Activated CD8-positive, alpha-beta T cell treated with anti-CD3 and anti-CD28 coated beads for 36 hours (primary cell): Measurements from ENCODE around the gene EIF5A. TPM values are rescaled to one million over a fixed set of nuclear protein-coding genes. Genes with fewer than 3 reads are reported as not detected.

Source experiments
- ATAC-seq: fragments of 200-7000 bp; cut with Tn5 transposase; one replicate; pipeline ENCODE4 v1.10.0; 2021; ENCODE audit warnings: mild to moderate bottlenecking, moderate library complexity
- CTCF ChIA-PET: fragments of 350-600 bp; sonication (Branson Sonifier 250); formaldehyde crosslinking; loops from one replicate; lab custom pipeline; 2021; ENCODE audit warnings: antibody characterized with exemption; lab: Charles Lee
- POLR2A ChIA-PET: fragments of 350-600 bp; sonication (Branson Sonifier 250); formaldehyde crosslinking; loops from one replicate; lab custom pipeline; 2021; ENCODE audit warnings: antibody characterized with exemption; lab: Charles Lee
- DNase-seq: peaks from one replicate; pipeline ENCODE4 v3.0.0-alpha.2; 2020
- H3K27ac Mint-ChIP-seq: one replicate; pipeline ENCODE4 v1.8.0; 2021; ENCODE audit warnings: mild to moderate bottlenecking, mixed read lengths
- H3K27me3 Mint-ChIP-seq: one replicate; pipeline ENCODE4 v1.8.0; 2021; ENCODE audit warnings: mixed read lengths
- H3K36me3 Mint-ChIP-seq: one replicate; pipeline ENCODE4 v1.8.0; 2021; ENCODE audit warnings: low read depth, mixed read lengths
- H3K4me1 Mint-ChIP-seq: one replicate; pipeline ENCODE4 v1.8.0; 2021; ENCODE audit warnings: low read depth, mixed read lengths
- H3K4me3 Mint-ChIP-seq: one replicate; pipeline ENCODE4 v1.8.0; 2021; ENCODE audit warnings: mild to moderate bottlenecking, moderate library complexity, mixed read lengths
- H3K9me3 Mint-ChIP-seq: one replicate; pipeline ENCODE4 v1.8.0; 2021; ENCODE audit warnings: mixed read lengths
- intact Hi-C: fragments of 100-400 bp; cut with micrococcal nuclease; formaldehyde crosslinking; loops from one replicate; pipeline ENCODE4 v1.10.0; 2022
- total RNA-seq, 2 experiments: library from RNA; stranded (reverse); gene quantifications; one replicate each; pipeline ENCODE4 v1.2.3, GENCODE V29; 2021
- TF ChIP-seq, protein P1 (sequence below): fragments of 200-600 bp; IDR thresholded peaks from one replicate; pipeline ENCODE4 v1.8.0; 2022; ENCODE audit warnings: antibody characterized with exemption, mild to moderate bottlenecking

Gene EIF5A
- total RNA-seq, 2 experiments from 2014 or later: 1,064 TPM

GRCh38 chr17:7260651-7261378 is 46.6 kb upstream of the EIF5A start:
- DNase-seq: peak; percentile 57
- Mint-ChIP-seq H3K27ac (peak overlapping the region; percentile 55), H3K36me3 (peaks cover 26% of the 10 kb centered on the region), H3K9me3 (no peaks in the 10 kb centered on the region), H3K4me3 (peak overlapping the region; percentile 57), H3K27me3 (peaks cover 18% of the 10 kb centered on the region), H3K4me1 (peaks cover 37% of the 10 kb centered on the region)
- ChIA-PET POLR2A (interaction anchor here (0.6 to 1.7 kb wide), 6 partner anchors 10 to 448 kb away, joined by 3 to 6 read pairs (median 4); partner anchors contain the start of genes CTDNEP1 and DLG4), CTCF (no interaction called here)
- TF ChIP-seq, protein P1, sequence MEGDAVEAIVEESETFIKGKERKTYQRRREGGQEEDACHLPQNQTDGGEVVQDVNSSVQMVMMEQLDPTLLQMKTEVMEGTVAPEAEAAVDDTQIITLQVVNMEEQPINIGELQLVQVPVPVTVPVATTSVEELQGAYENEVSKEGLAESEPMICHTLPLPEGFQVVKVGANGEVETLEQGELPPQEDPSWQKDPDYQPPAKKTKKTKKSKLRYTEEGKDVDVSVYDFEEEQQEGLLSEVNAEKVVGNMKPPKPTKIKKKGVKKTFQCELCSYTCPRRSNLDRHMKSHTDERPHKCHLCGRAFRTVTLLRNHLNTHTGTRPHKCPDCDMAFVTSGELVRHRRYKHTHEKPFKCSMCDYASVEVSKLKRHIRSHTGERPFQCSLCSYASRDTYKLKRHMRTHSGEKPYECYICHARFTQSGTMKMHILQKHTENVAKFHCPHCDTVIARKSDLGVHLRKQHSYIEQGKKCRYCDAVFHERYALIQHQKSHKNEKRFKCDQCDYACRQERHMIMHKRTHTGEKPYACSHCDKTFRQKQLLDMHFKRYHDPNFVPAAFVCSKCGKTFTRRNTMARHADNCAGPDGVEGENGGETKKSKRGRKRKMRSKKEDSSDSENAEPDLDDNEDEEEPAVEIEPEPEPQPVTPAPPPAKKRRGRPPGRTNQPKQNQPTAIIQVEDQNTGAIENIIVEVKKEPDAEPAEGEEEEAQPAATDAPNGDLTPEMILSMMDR: no peak
- ATAC-seq: peak; percentile 64
- intact Hi-C loops: no loop called here

GRCh38 chr17:7261379-7262191 is 45.8 kb upstream of the EIF5A start:
- POLR2A ChIA-PET: interaction anchor here (1.0 kb wide), 1 partner anchor 12 kb away, joined by 3 read pairs; no protein-coding TSS in a partner anchor
- peak overlapping the region; percentile 74 for H3K27ac Mint-ChIP-seq

DNA sequence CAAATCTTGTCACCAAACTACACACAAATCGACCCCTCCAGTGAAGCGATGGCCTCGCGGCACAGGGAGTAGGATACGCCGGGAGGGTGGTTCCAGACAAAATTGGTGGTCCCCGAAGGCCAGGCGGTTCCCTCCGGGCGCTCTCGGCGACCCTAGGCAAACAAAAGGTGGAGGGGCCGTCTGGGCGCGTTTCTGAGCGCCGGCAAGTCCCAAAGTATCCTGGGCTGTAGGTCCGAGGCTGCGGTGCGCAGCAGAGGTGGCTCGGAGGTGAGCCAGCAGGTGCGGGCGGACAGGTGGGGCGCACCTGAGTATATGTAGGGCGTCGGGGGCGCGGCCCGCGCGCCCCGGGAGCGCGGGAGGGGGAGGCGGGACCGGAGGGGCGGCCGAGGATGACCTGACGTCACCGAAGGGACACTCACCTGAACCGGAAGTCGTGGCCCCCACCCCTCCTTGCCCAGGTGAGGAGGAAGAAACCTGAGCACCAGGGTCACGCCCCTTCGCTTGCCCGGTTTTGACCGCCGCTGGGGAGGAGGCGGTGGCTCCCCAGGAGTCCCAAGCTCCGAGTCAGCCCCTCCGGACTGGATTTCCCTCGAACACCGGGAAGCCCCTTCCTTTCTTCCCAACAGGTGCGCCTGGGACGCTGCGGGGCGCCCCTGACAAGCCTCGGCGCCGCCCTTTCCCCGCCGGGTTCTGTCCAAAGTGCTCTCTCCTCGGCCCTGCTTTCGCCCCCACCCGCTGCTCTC is 45.1 kb upstream of the EIF5A start, which contains the start of gene CLDN7:
TSS of gene CLDN7 (minus strand) at position 287 of the 743 bp plus-strand sequence. CDS start 435 bp downstream, outside the sequence.
- ChIA-PET POLR2A (interaction anchor here (0.6 to 1.0 kb wide), 2 partner anchors 13 to 42 kb away, joined by 3 read pairs; no protein-coding TSS in a partner anchor), CTCF (no interaction called here)
- DNase-seq (no peak), ATAC-seq (no peak)
- Mint-ChIP-seq H3K4me1 (peaks cover 37% of the 10 kb centered on the region), H3K36me3 (peaks cover 17% of the 10 kb centered on the region), H3K4me3 (peak within 1 kb of the TSS; percentile 68), H3K9me3 (no peaks in the 10 kb centered on the region), H3K27ac (peak within 1 kb of the TSS; percentile 74), H3K27me3 (peaks cover 18% of the 10 kb centered on the region)
- intact Hi-C loops: no loop called here
- TF ChIP-seq, protein P1: no peak

More at GRCh38 chr17:7261379-7262191, 45.8 kb upstream of the EIF5A start:
- TF ChIP-seq, protein P1: no peak
- ATAC-seq (peak; percentile 43), DNase-seq (peak; percentile 45)
- H3K27me3 Mint-ChIP-seq: peaks cover 18% of the 10 kb centered on the region
- H3K4me1 Mint-ChIP-seq: peaks cover 37% of the 10 kb centered on the region
- H3K9me3 Mint-ChIP-seq: no peaks in the 10 kb centered on the region
- peak overlapping the region; percentile 68 for H3K4me3 Mint-ChIP-seq
- CTCF ChIA-PET: no interaction called here
- intact Hi-C loops: no loop called here
- H3K36me3 Mint-ChIP-seq: peaks cover 21% of the 10 kb centered on the region

DNA sequence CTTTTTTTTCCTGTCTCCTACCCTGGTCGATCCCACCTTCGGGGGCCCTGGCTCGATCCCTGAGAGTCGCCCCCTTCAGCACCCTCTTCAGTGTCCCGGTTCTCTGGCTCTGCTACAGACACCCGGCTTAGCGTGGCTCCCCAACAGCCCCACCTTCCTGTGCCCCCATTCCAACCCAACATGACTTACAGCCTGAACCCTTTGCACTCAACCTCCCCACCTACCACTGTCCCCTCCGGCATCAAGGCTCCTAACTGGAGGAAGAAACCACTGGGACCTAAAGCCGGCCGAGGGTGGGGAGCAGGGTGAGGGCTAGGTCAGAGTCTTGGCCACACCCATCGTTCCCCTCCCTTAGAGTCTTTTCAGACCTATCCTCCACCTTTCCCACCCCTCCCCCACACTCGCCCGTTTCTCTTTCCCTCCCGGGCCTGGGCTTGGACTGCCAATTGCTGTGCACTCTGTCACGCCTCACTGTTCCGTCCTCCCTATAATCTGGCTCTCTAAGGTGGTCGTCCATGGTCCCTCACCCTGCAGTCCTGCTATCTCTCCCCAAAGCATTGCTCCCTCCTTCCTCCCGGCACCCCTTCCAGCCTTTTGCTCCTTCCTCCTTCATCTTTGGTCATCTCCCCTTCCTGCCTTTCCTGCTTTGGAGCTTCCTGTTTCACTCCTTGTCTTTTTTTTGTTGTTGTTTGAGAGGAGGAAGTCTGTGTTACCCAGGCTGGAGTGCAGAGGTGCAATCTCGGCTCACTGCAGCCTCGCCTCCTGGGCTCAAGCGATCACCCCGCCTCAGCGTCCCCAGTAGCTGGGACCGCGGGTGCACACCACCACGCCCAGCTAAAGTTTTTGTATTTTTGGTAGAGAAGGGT is 44.3 kb upstream of the EIF5A start:
- POLR2A ChIA-PET: interaction anchor here (0.6 to 1.0 kb wide), 2 partner anchors 29 to 43 kb away, joined by 3 read pairs; partner anchors contain the start of gene DVL2
- no peaks in the 10 kb centered on the region for H3K9me3 Mint-ChIP-seq
- peaks cover 37% of the 10 kb centered on the region for H3K4me1 Mint-ChIP-seq
- TF ChIP-seq, protein P1: no peak
- peak overlapping the region; percentile 44 for H3K4me3 Mint-ChIP-seq
- DNase-seq: peak; percentile 48
- ATAC-seq: peak; percentile 25
- peaks cover 17% of the 10 kb centered on the region for H3K36me3 Mint-ChIP-seq
- intact Hi-C loops: no loop called here
- CTCF ChIA-PET: no interaction called here
- H3K27me3 Mint-ChIP-seq: peaks cover 18% of the 10 kb centered on the region
- peak overlapping the region; percentile 50 for H3K27ac Mint-ChIP-seq
